HCT116 (cell line): ENCODE data around the gene ARHGEF12. TPM values are rescaled to one million over a fixed set of nuclear protein-coding genes. Genes with fewer than 3 reads are reported as not detected.

Experiments used
- ATAC-seq: fragments of 200-7000 bp; cut with Tn5 transposase; 2 replicates; pipeline ENCODE4 v1.9.1; 2020; ENCODE audit warnings: mild to moderate bottlenecking, moderate library complexity
- BruUV-seq: library from RNA; stranded (reverse); fragments of 400-500 nt; replicated peaks from 2 replicates; lab custom pipeline; 2021; lab: Mats Ljungman, UMichigan
- CTCF ChIA-PET: fragments of 300-600 bp; sonication (Branson Sonifier 250); formaldehyde crosslinking; loops from one replicate; lab custom pipeline; 2021; ENCODE audit warnings: antibody characterized with exemption; lab: Charles Lee
- POLR2A ChIA-PET: fragments of 300-600, 350-600 bp; sonication (Branson Sonifier 250); formaldehyde crosslinking; loops from one replicate; lab custom pipeline; 2021; ENCODE audit warnings: antibody characterized with exemption; lab: Charles Lee
- RAD21 ChIA-PET, 2 experiments: fragments of 300-600 bp; sonication (Branson Sonifier 250); formaldehyde crosslinking; loops; one replicate each; lab custom pipeline; 2023; ENCODE audit warnings: low total read pairs in 2 of 2; ENCODE audit not compliant: uncharacterized antibody in 2 of 2, unreplicated experiment in 2 of 2, low non-redundant PET in 1 of 2; lab: Charles Lee
- DNase-seq: peaks from one replicate; pipeline ENCODE4 v3.0.0-alpha.2; 2010; ENCODE audit warnings: low read depth, low spot score
- H2AFZ ChIP-seq: fragments of 200-600 bp; shearing (Covaris generic), sonication (generic); 2 replicates; pipeline ENCODE4 v1.6.1; 2017; ENCODE audit warnings: low read depth, mixed run types, mixed read lengths, antibody characterized with exemption, low read length; ENCODE audit not compliant: poor library complexity, severe bottlenecking
- H3K27ac ChIP-seq: 2 replicates; pipeline ENCODE4 v1.5.1; 2012; ENCODE audit warnings: low read depth, low read length
- H3K27me3 ChIP-seq: fragments of 200-600 bp; sonication (generic); 2 replicates; pipeline ENCODE4 v1.6.1; 2016; ENCODE audit warnings: mixed run types, low read length, mixed read lengths; ENCODE audit not compliant: insufficient read depth
- H3K36me3 ChIP-seq, 2 experiments: fragments of 200-500 bp in 1 of 2; fragments of 200-600 bp in 1 of 2; sonication (Bioruptor generic) in 1 of 2; sonication (generic) in 1 of 2; 2 replicates each; pipeline versions ENCODE4 v1.5.1 to v1.6.1; 2014 to 2016; ENCODE audit warnings: low read length in 2 of 2, inconsistent platforms in 1 of 2, mixed read lengths in 1 of 2, mixed run types in 1 of 2; ENCODE audit not compliant: insufficient read depth in 2 of 2, control insufficient read depth in 1 of 2
- H3K4me1 ChIP-seq, 2 experiments: fragments of 200-600 bp in 1 of 2; sonication (generic) in 1 of 2; 2 replicates each; pipeline versions ENCODE4 v1.5.1 to v1.6.1; 2012 to 2017; ENCODE audit warnings: low read length in 2 of 2, inconsistent platforms in 1 of 2, mild to moderate bottlenecking in 1 of 2, mixed read lengths in 1 of 2, mixed run types in 1 of 2, moderate library complexity in 1 of 2; ENCODE audit not compliant: insufficient read depth in 2 of 2, control insufficient read depth in 1 of 2
- H3K4me2 ChIP-seq: fragments of 200-600 bp; sonication (generic); 2 replicates; pipeline ENCODE4 v1.6.1; 2017; ENCODE audit warnings: mixed run types, low read length, mixed read lengths
- H3K4me3 ChIP-seq, 2 experiments: fragments of 200-600 bp in 1 of 2; sonication (generic) in 1 of 2; replicated peaks in 1 of 2; 2 replicates each; pipeline ENCODE4 v1.5.1; 2011 to 2016; ENCODE audit warnings: low read length in 2 of 2, control low read depth in 1 of 2, low read depth in 1 of 2, mild to moderate bottlenecking in 1 of 2, mixed read lengths in 1 of 2, mixed run types in 1 of 2
- H3K79me2 ChIP-seq: fragments of 200-600 bp; sonication (generic); 2 replicates; pipeline ENCODE4 v1.6.1; 2017; ENCODE audit warnings: mild to moderate bottlenecking, mixed run types, low read length, moderate library complexity, mixed read lengths; ENCODE audit not compliant: insufficient read depth
- H3K9ac ChIP-seq: fragments of 200-600 bp; sonication (generic); 2 replicates; pipeline ENCODE4 v1.6.1; 2016; ENCODE audit warnings: low read length, mixed read lengths
- H3K9me2 ChIP-seq: fragments of 200-600 bp; sonication (generic), shearing (Covaris generic); 2 replicates; pipeline ENCODE4 v1.6.1; 2017; ENCODE audit warnings: mixed run types, mild to moderate bottlenecking, moderate library complexity; ENCODE audit not compliant: insufficient read depth
- H3K9me3 ChIP-seq, 2 experiments: fragments of 200-500 bp in 1 of 2; fragments of 200-600 bp in 1 of 2; sonication (Bioruptor generic) in 1 of 2; sonication (generic) in 1 of 2; 2 replicates each; pipeline ENCODE4 v1.6.1; 2014 to 2017; ENCODE audit warnings: low read length in 2 of 2, mixed read lengths in 2 of 2, inconsistent platforms in 1 of 2, low read depth in 1 of 2, mild to moderate bottlenecking in 1 of 2, mixed run types in 1 of 2, moderate library complexity in 1 of 2; ENCODE audit not compliant: control insufficient read depth in 1 of 2, insufficient read depth in 1 of 2
- H4K20me1 ChIP-seq: fragments of 200-600 bp; sonication (generic), shearing (Covaris generic); 2 replicates; pipeline ENCODE4 v1.6.1; 2017; ENCODE audit warnings: mixed run types, mild to moderate bottlenecking, moderate library complexity; ENCODE audit not compliant: insufficient read depth
- CEBPB ChIP-seq: IDR thresholded peaks from 2 replicates; pipeline ENCODE4 v1.6.1; 2012; ENCODE audit warnings: low read depth
- ELF1 ChIP-seq: IDR thresholded peaks from 2 replicates; pipeline ENCODE4 v1.6.1; 2012; ENCODE audit warnings: low read depth, borderline replicate concordance
- EZH2 ChIP-seq: fragments of 200-600 bp; sonication (generic); IDR thresholded peaks from 2 replicates; pipeline ENCODE4 v1.6.1; 2017; ENCODE audit warnings: antibody characterized with exemption, mixed run types
- FOSL1 ChIP-seq: IDR thresholded peaks from 2 replicates; pipeline ENCODE4 v1.6.1; 2012; ENCODE audit warnings: low read depth
- POLR2A ChIP-seq: IDR thresholded peaks from 2 replicates; pipeline ENCODE4 v1.7.0; 2011; ENCODE audit warnings: borderline replicate concordance; ENCODE audit not compliant: insufficient read depth, insufficient read length; ENCODE audit errors: extremely low read depth
- POLR2AphosphoS5 ChIP-seq: IDR thresholded peaks from 2 replicates; pipeline ENCODE4 v1.6.1; 2011; ENCODE audit warnings: mild to moderate bottlenecking, low read depth, low read length, moderate library complexity
- RAD21 ChIP-seq: IDR thresholded peaks from 2 replicates; pipeline ENCODE4 v1.6.1; 2012; ENCODE audit warnings: low read depth, mild to moderate bottlenecking
- SP1 ChIP-seq: IDR thresholded peaks from 2 replicates; pipeline ENCODE4 v1.6.1; 2012; ENCODE audit warnings: low read depth
- SRF ChIP-seq: IDR thresholded peaks from 2 replicates; pipeline ENCODE4 v1.6.1; 2012; ENCODE audit warnings: low read depth
- TCF7L2 ChIP-seq: IDR thresholded peaks from 2 replicates; pipeline ENCODE4 v1.7.0; 2011; ENCODE audit warnings: borderline replicate concordance, inconsistent platforms; ENCODE audit not compliant: insufficient read depth, insufficient read length; ENCODE audit errors: extremely low read depth
- YY1 ChIP-seq: IDR thresholded peaks from 2 replicates; pipeline ENCODE4 v1.6.1; 2011; ENCODE audit warnings: low read length, low read depth, moderate library complexity, mild to moderate bottlenecking; ENCODE audit not compliant: insufficient replicate concordance; ENCODE audit errors: extremely low read depth
- ZBTB33 ChIP-seq: IDR thresholded peaks from 2 replicates; pipeline ENCODE4 v1.6.1; 2011; ENCODE audit warnings: mild to moderate bottlenecking, low read length, moderate library complexity; ENCODE audit not compliant: insufficient replicate concordance; ENCODE audit errors: extremely low read depth
- ZFX ChIP-seq: fragments of 450-650 bp; IDR thresholded peaks from 2 replicates; pipeline ENCODE4 v1.6.1; 2017
- ZNF274 ChIP-seq: fragments of 200-500 bp; sonication (Bioruptor generic); IDR thresholded peaks from 2 replicates; pipeline ENCODE4 v1.6.1; 2014; ENCODE audit warnings: mild to moderate bottlenecking, low read depth, low read length, inconsistent platforms
- intact Hi-C: fragments of 100-400 bp; cut with micrococcal nuclease; formaldehyde crosslinking; loops from 2 replicates; pipeline ENCODE4 v1.10.0; 2022
- total RNA-seq: library from RNA; stranded (reverse); gene quantifications from one replicate; pipeline ENCODE4 v1.2.1, GENCODE V29; 2021; ENCODE audit not compliant: unreplicated experiment

The ARHGEF12 gene
- total RNA-seq, 1 experiment from 2014 or later, result 81.4 TPM

GRCh38 chr11:120358729-120359128 is 22.5 kb downstream of the ARHGEF12 start:
- no peak for TF ChIP-seq ZNF274
- TF ChIP-seq FOSL1, result no peak
- TF ChIP-seq ZBTB33, result no peak
- no peak for TF ChIP-seq TCF7L2
- TF ChIP-seq POLR2A, result no peak
- no peak for TF ChIP-seq SRF
- TF ChIP-seq YY1, result no peak
- RAD21 ChIA-PET, result no interaction called here

GRCh38 chr11:120363436-120363835 is 27.2 kb downstream of the ARHGEF12 start:
- intact Hi-C loops, result no loop called here
- Histone ChIP-seq H3K9me3 (no peaks in the 10 kb centered on the region), H4K20me1 (0 out of 2 replicates have a peak, but pooled peaks cover 6% of the 10 kb centered on the region), H3K36me3 (no peaks in the 10 kb centered on the region), H3K27me3 (no peaks in the 10 kb centered on the region), H3K4me1 (no peaks in the 10 kb centered on the region), H3K27ac (no peak overlapping the region), H3K4me2 (no peak overlapping the region), H3K9ac (no peak overlapping the region), H3K4me3 (no peak overlapping the region), H2AFZ (no peak overlapping the region), H3K79me2 (peaks cover 92% of the 10 kb centered on the region), H3K9me2 (no peaks in the 10 kb centered on the region)
- ATAC-seq, result no peak
- CTCF ChIA-PET, result no interaction called here
- BruUV-seq, result no TSS peak
- RAD21 ChIA-PET, result no interaction called here
- TF ChIP-seq ZFX, result no peak
- TF ChIP-seq CEBPB, result no peak
- TF ChIP-seq RAD21, result no peak
- no peak for TF ChIP-seq TCF7L2
- TF ChIP-seq ZNF274, result no peak
- no peak for TF ChIP-seq SP1
- TF ChIP-seq ZBTB33, result no peak
- TF ChIP-seq POLR2A, result no peak
- no peak for TF ChIP-seq EZH2
- no peak for TF ChIP-seq POLR2AphosphoS5
- no peak for TF ChIP-seq ELF1
- POLR2A ChIA-PET, result no interaction called here
- no peak for DNase-seq

More at GRCh38 chr11:120358729-120359128, 22.5 kb downstream of the ARHGEF12 start:
- H3K36me3 ChIP-seq, result no peaks in the 10 kb centered on the region; a peak in 1 of 4 replicates
- H4K20me1 ChIP-seq, result 0 out of 2 replicates have a peak, but pooled peaks cover 6% of the 10 kb centered on the region
- no peak overlapping the region for H2AFZ ChIP-seq
- POLR2A ChIA-PET, result no interaction called here
- no peaks in the 10 kb centered on the region for H3K27me3 ChIP-seq
- H3K9ac ChIP-seq, result no peak overlapping the region
- peaks cover 97% of the 10 kb centered on the region for H3K79me2 ChIP-seq
- no peak overlapping the region for H3K27ac ChIP-seq
- H3K4me1 ChIP-seq, result peaks cover 6% of the 10 kb centered on the region in 2 experiments; a peak in 3 of 4 replicates
- no peak overlapping the region for H3K4me3 ChIP-seq
- H3K9me2 ChIP-seq, result no peaks in the 10 kb centered on the region
- ATAC-seq, result no peak
- no TSS peak for BruUV-seq
- CTCF ChIA-PET, result no interaction called here
- intact Hi-C loops, result no loop called here
- H3K4me2 ChIP-seq, result no peak overlapping the region
- H3K9me3 ChIP-seq, result no peaks in the 10 kb centered on the region
- no peak for DNase-seq
